ENCODE results near the gene ABLIM1. TPM values are rescaled to one million over a fixed set of nuclear protein-coding genes. Genes with fewer than 3 reads are reported as not detected.

Gene ABLIM1
- total RNA-seq, 1 experiment from 2014 or later, result 34.0 TPM

- Histone ChIP-seq H3K4me3 (ENCODE audit: low read depth, low read length, poor library complexity, severe bottlenecking) (no peak overlapping the region), H3K27ac (ENCODE audit: low read depth, low read length, poor library complexity, severe bottlenecking) (no peak overlapping the region), H3K36me3 (ENCODE audit: insufficient read depth, low read length, poor library complexity, severe bottlenecking) (no peaks in the 10 kb centered on the region), H3K4me1 (ENCODE audit: insufficient read depth, low read length, poor library complexity, severe bottlenecking) (peaks cover 3% of the 10 kb centered on the region), H3K9me3 (ENCODE audit: low read depth, low read length, poor library complexity, severe bottlenecking) (no peaks in the 10 kb centered on the region), H3K27me3 (replicated peaks; ENCODE audit: insufficient read depth, low read depth, low read length, poor library complexity) (no peaks in the 10 kb centered on the region)
- TF ChIP-seq CTCF (conservative IDR thresholded peaks at IDR 0.05; ENCODE audit: low read depth, low read length) (no peak), EZH2 (IDR thresholded peaks at IDR 0.05; ENCODE audit: borderline replicate concordance, low read depth, low read length, poor library complexity, severe bottlenecking) (no peak)
- intact Hi-C loops (cut with micrococcal nuclease; ENCODE audit: unreplicated experiment), result no loop called here
- DNase-seq (ENCODE audit: low spot score), result no peak
- ChIA-PET POLR2A (ENCODE audit: low non-redundant PET) (no interaction called here), CTCF (no interaction called here)
- BruUV-seq (replicated peaks), result no TSS peak
These were observed 12.4 kb downstream of the ABLIM1 start for GRCh38 chr10:114645706-114646105.

DNA sequence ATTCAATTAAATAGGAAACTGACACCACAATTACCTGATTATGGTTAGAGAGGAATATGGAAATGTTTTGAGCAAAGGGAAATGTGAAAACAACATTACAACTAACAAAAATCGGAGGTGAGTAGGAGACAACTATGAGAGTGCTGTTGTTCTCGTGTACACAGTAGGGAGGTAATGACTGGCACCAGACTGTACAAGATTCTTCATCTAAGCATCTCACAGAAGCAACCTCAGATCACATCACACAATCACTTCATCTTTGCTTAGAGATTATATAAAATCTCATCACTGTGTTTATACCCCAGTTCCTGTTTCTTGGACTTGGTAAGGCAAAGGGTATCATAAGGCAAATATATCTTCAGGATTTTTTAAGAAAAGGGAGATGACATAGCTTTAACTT, 14.9 kb downstream of the ABLIM1 start:
- ChIA-PET CTCF (no interaction called here), POLR2A (ENCODE audit: low non-redundant PET) (no interaction called here)
- BruUV-seq (replicated peaks), result no TSS peak
- TF ChIP-seq CTCF (conservative IDR thresholded peaks at IDR 0.05; ENCODE audit: low read depth, low read length), result no peak
- TF ChIP-seq EZH2 (IDR thresholded peaks at IDR 0.05; ENCODE audit: borderline replicate concordance, low read depth, low read length, poor library complexity, severe bottlenecking), result no peak
- intact Hi-C loops (cut with micrococcal nuclease; ENCODE audit: unreplicated experiment), result no loop called here
- Histone ChIP-seq H3K36me3 (ENCODE audit: insufficient read depth, low read length, poor library complexity, severe bottlenecking) (no peaks in the 10 kb centered on the region), H3K27ac (ENCODE audit: low read depth, low read length, poor library complexity, severe bottlenecking) (no peak overlapping the region), H3K4me1 (ENCODE audit: insufficient read depth, low read length, poor library complexity, severe bottlenecking) (peaks cover 3% of the 10 kb centered on the region), H3K27me3 (replicated peaks; ENCODE audit: insufficient read depth, low read depth, low read length, poor library complexity) (no peaks in the 10 kb centered on the region), H3K9me3 (ENCODE audit: low read depth, low read length, poor library complexity, severe bottlenecking) (no peaks in the 10 kb centered on the region), H3K4me3 (ENCODE audit: low read depth, low read length, poor library complexity, severe bottlenecking) (no peak overlapping the region)
- no peak for DNase-seq (ENCODE audit: low spot score)

- no peak overlapping the region for H3K4me3 ChIP-seq (ENCODE audit: low read depth, low read length, poor library complexity, severe bottlenecking)
- H3K27me3 ChIP-seq (replicated peaks; ENCODE audit: insufficient read depth, low read depth, low read length, poor library complexity), result no peaks in the 10 kb centered on the region
- no peak overlapping the region for H3K27ac ChIP-seq (ENCODE audit: low read depth, low read length, poor library complexity, severe bottlenecking)
- ChIA-PET CTCF (no interaction called here), POLR2A (ENCODE audit: low non-redundant PET) (no interaction called here)
- H3K9me3 ChIP-seq (ENCODE audit: low read depth, low read length, poor library complexity, severe bottlenecking), result no peaks in the 10 kb centered on the region
- TF ChIP-seq EZH2 (IDR thresholded peaks at IDR 0.05; ENCODE audit: borderline replicate concordance, low read depth, low read length, poor library complexity, severe bottlenecking), result no peak
- TF ChIP-seq CTCF (conservative IDR thresholded peaks at IDR 0.05; ENCODE audit: low read depth, low read length), result no peak
- peaks cover 3% of the 10 kb centered on the region for H3K4me1 ChIP-seq (ENCODE audit: insufficient read depth, low read length, poor library complexity, severe bottlenecking)
- intact Hi-C loops (cut with micrococcal nuclease; ENCODE audit: unreplicated experiment), result no loop called here
- DNase-seq (ENCODE audit: low spot score), result no peak
- no TSS peak for BruUV-seq (replicated peaks)
- no peaks in the 10 kb centered on the region for H3K36me3 ChIP-seq (ENCODE audit: insufficient read depth, low read length, poor library complexity, severe bottlenecking)
These were observed 15.3 kb downstream of the ABLIM1 start for GRCh38 chr10:114642729-114643128.
